Measurements from ENCODE around the gene ZFR2. TPM values are rescaled to one million over a fixed set of nuclear protein-coding genes. Genes with fewer than 3 reads are reported as not detected.

Gene ZFR2
- total RNA-seq, 1 experiment from 2014 or later: not detected

DNA sequence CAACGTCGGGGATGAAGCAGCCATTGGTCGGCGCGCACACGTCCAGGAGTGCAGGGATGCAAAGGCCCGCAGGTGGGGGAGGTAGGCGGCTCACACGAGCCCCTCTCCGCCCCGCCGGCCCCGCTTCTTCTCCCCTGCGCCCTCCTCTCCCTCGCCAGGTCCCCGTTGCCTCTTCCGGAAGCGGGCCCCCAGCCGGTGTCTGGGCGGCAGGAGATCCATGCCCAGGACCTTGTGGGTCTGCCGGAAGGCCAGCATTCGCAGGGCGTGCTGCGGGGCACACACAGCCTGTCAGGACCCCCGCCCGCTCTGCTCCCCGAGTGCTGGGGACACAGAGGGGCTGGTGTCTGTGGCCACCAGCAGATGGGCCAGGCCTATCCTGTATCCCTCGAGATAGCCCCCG, 63.0 kb downstream of the ZFR2 start:
- POLR2A ChIA-PET (ENCODE audit: unreplicated experiment): no interaction called here
- Histone ChIP-seq H3K9me2 (replicated peaks; ENCODE audit: low read length) (no peaks in the 10 kb centered on the region), H3K9me3 (ENCODE audit: low read length) (no peaks in the 10 kb centered on the region), H3K27ac (ENCODE audit: low read length) (no peak overlapping the region), H3K4me3 (ENCODE audit: low read length) (no peak overlapping the region), H3K4me2 (ENCODE audit: low read length) (no peak overlapping the region), H4K20me1 (ENCODE audit: low read length) (no peaks in the 10 kb centered on the region), H2AFZ (ENCODE audit: low read length) (no peak overlapping the region), H3F3A (ENCODE audit: low read length, unreplicated experiment) (no peaks in the 10 kb centered on the region), H3K79me2 (ENCODE audit: low read length) (no peaks in the 10 kb centered on the region), H3K36me3 (ENCODE audit: low read depth, low read length) (no peaks in the 10 kb centered on the region), H3K27me3 (ENCODE audit: low read length) (no peaks in the 10 kb centered on the region), H3K4me1 (ENCODE audit: insufficient read depth, low read length) (no peaks in the 10 kb centered on the region), H3K9ac (ENCODE audit: low read length) (no peak overlapping the region)
- no peak for ATAC-seq
- intact Hi-C loops (cut with micrococcal nuclease): no loop called here
- DNase-seq: no peak
- no TSS peak for BruUV-seq (replicated peaks)
- TF ChIP-seq, protein P1, sequence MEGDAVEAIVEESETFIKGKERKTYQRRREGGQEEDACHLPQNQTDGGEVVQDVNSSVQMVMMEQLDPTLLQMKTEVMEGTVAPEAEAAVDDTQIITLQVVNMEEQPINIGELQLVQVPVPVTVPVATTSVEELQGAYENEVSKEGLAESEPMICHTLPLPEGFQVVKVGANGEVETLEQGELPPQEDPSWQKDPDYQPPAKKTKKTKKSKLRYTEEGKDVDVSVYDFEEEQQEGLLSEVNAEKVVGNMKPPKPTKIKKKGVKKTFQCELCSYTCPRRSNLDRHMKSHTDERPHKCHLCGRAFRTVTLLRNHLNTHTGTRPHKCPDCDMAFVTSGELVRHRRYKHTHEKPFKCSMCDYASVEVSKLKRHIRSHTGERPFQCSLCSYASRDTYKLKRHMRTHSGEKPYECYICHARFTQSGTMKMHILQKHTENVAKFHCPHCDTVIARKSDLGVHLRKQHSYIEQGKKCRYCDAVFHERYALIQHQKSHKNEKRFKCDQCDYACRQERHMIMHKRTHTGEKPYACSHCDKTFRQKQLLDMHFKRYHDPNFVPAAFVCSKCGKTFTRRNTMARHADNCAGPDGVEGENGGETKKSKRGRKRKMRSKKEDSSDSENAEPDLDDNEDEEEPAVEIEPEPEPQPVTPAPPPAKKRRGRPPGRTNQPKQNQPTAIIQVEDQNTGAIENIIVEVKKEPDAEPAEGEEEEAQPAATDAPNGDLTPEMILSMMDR (conservative IDR thresholded peaks at IDR 0.05; ENCODE audit: low read depth, low read length): no peak
- no peak for TF ChIP-seq EZH2phosphoT487 (IDR thresholded peaks at IDR 0.05; ENCODE audit: borderline replicate concordance, low read length)
- TF ChIP-seq EZH2 (IDR thresholded peaks at IDR 0.05; ENCODE audit: low read length, unreplicated experiment): no peak
- CTCF ChIA-PET: no interaction called here

DNA sequence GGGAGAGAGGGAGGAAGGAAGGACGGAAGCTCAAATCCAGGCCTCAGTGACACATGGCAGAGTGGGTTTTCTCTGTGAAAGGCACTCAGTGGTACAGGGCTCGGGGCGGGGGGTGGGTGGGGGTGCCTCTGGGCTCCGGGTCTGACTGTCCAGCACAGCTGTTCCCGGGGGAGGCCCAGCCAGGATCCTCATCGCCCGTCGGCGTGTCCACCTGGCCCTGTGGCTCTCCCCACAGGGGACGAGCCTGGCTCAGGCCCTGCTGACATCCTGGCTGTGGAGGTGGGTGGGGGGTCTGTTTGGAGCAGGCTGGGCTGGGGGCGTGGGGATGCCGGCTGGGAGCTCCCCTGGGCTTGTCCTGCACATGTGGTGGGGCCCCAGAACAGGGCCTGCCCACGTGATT, 64.4 kb downstream of the ZFR2 start:
- Histone ChIP-seq H3K9me2 (replicated peaks; ENCODE audit: low read length) (no peaks in the 10 kb centered on the region), H3K9me3 (ENCODE audit: low read length) (no peaks in the 10 kb centered on the region), H3K4me3 (ENCODE audit: low read length) (no peak overlapping the region), H3K4me2 (ENCODE audit: low read length) (no peak overlapping the region), H3F3A (ENCODE audit: low read length, unreplicated experiment) (no peaks in the 10 kb centered on the region), H3K4me1 (ENCODE audit: insufficient read depth, low read length) (no peaks in the 10 kb centered on the region), H3K9ac (ENCODE audit: low read length) (no peak overlapping the region), H4K20me1 (ENCODE audit: low read length) (no peaks in the 10 kb centered on the region), H2AFZ (ENCODE audit: low read length) (no peak overlapping the region), H3K27ac (ENCODE audit: low read length) (no peak overlapping the region), H3K27me3 (ENCODE audit: low read length) (no peaks in the 10 kb centered on the region), H3K79me2 (ENCODE audit: low read length) (no peaks in the 10 kb centered on the region), H3K36me3 (ENCODE audit: low read depth, low read length) (no peaks in the 10 kb centered on the region)
- BruUV-seq (replicated peaks): no TSS peak
- no peak for ATAC-seq
- no peak for DNase-seq
- ChIA-PET POLR2A (ENCODE audit: unreplicated experiment) (no interaction called here), CTCF (no interaction called here)
- TF ChIP-seq EZH2 (IDR thresholded peaks at IDR 0.05; ENCODE audit: low read length, unreplicated experiment) (no peak), EZH2phosphoT487 (IDR thresholded peaks at IDR 0.05; ENCODE audit: borderline replicate concordance, low read length) (no peak)
- TF ChIP-seq, protein P1 (conservative IDR thresholded peaks at IDR 0.05; ENCODE audit: low read depth, low read length): no peak
- intact Hi-C loops (cut with micrococcal nuclease): no loop called here

DNA sequence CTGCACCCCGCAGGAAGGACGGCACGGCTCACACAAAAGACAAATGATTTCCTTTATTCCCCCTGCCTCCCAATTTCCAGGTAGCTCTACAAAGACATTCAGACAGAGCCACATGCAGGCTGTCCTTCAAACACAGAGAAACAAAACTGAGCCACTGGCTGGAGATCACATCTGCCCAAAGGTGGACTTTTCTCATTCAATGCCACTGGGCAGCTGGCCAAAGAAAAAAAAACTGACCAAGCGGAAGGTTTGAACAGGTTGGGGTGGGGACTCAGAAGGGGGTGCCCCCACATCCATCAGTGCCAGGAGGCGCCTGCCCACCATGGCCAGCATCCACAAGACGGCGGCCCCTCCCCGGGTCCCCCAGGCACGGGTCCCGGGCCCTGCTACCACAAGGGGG, 64.9 kb downstream of the ZFR2 start:
- POLR2A ChIA-PET (ENCODE audit: unreplicated experiment): no interaction called here
- DNase-seq: no peak

More for the DNA sequence above, 64.9 kb downstream of the ZFR2 start:
- no TSS peak for BruUV-seq (replicated peaks)
- no peaks in the 10 kb centered on the region for H3K9me2 ChIP-seq (replicated peaks; ENCODE audit: low read length)
- no peak overlapping the region for H3K4me2 ChIP-seq (ENCODE audit: low read length)
- H3K27ac ChIP-seq (ENCODE audit: low read length): no peak overlapping the region
- intact Hi-C loops (cut with micrococcal nuclease): no loop called here
- no peak overlapping the region for H3K4me3 ChIP-seq (ENCODE audit: low read length)
- no peaks in the 10 kb centered on the region for H3K4me1 ChIP-seq (ENCODE audit: insufficient read depth, low read length)
- H3K9me3 ChIP-seq (ENCODE audit: low read length): no peaks in the 10 kb centered on the region
- no peaks in the 10 kb centered on the region for H3F3A ChIP-seq (ENCODE audit: low read length, unreplicated experiment)
- H3K36me3 ChIP-seq (ENCODE audit: low read depth, low read length): no peaks in the 10 kb centered on the region
- TF ChIP-seq EZH2phosphoT487 (IDR thresholded peaks at IDR 0.05; ENCODE audit: borderline replicate concordance, low read length): no peak
- H4K20me1 ChIP-seq (ENCODE audit: low read length): no peaks in the 10 kb centered on the region
- H3K27me3 ChIP-seq (ENCODE audit: low read length): no peaks in the 10 kb centered on the region
- H3K79me2 ChIP-seq (ENCODE audit: low read length): no peaks in the 10 kb centered on the region
- no peak overlapping the region for H3K9ac ChIP-seq (ENCODE audit: low read length)
- ATAC-seq: no peak
- CTCF ChIA-PET: no interaction called here
- no peak overlapping the region for H2AFZ ChIP-seq (ENCODE audit: low read length)
